DND-41 (cell line): ENCODE measurements around the gene MACROD2.

Experiments
- ATAC-seq: fragments of 200-7000 bp; cut with Tn5 transposase; 3 replicates; pipeline ENCODE4 v1.9.1; 2021; ENCODE audit warnings: low read depth; ENCODE audit not compliant: insufficient read depth
- DNase-seq: peaks from one replicate; pipeline ENCODE4 v3.0.0-alpha.2; 2020
- H2AFZ ChIP-seq: 2 replicates; pipeline ENCODE4 v1.6.0; 2012; ENCODE audit warnings: low read depth, low read length
- H3K27ac ChIP-seq: 2 replicates; pipeline ENCODE4 v1.5.1; 2012; ENCODE audit warnings: low read length, inconsistent platforms
- H3K27me3 ChIP-seq: fragments of 200-600 bp; sonication (generic); 2 replicates; pipeline ENCODE4 v1.6.0; 2012; ENCODE audit warnings: low read length, mild to moderate bottlenecking, inconsistent platforms; ENCODE audit not compliant: insufficient read depth, poor library complexity
- H3K36me3 ChIP-seq: 2 replicates; pipeline ENCODE4 v1.5.1; 2012; ENCODE audit warnings: low read length, inconsistent platforms; ENCODE audit not compliant: insufficient read depth
- H3K4me1 ChIP-seq: 2 replicates; pipeline ENCODE4 v1.5.1; 2012; ENCODE audit warnings: mild to moderate bottlenecking, low read length; ENCODE audit not compliant: insufficient read depth
- H3K4me2 ChIP-seq: 2 replicates; pipeline ENCODE4 v1.6.0; 2012; ENCODE audit warnings: mild to moderate bottlenecking, moderate library complexity, low read length, inconsistent platforms; ENCODE audit not compliant: insufficient read depth
- H3K4me3 ChIP-seq, 2 experiments: fragments of 200-600 bp in 1 of 2; shearing (Covaris generic) in 1 of 2; 2 replicates each; pipeline ENCODE4 v1.5.1; 2012 to 2016; ENCODE audit warnings: inconsistent platforms in 2 of 2, low read length in 2 of 2, mild to moderate bottlenecking in 2 of 2, low read depth in 1 of 2, moderate library complexity in 1 of 2
- H3K79me2 ChIP-seq: 2 replicates; pipeline ENCODE4 v1.6.0; 2012; ENCODE audit warnings: low read length, inconsistent platforms; ENCODE audit not compliant: insufficient read depth
- H3K9ac ChIP-seq: 2 replicates; pipeline ENCODE4 v1.6.0; 2012; ENCODE audit warnings: low read depth, mild to moderate bottlenecking, inconsistent platforms, low read length, moderate library complexity
- H3K9me3 ChIP-seq: 2 replicates; pipeline ENCODE4 v1.5.1; 2012; ENCODE audit warnings: low read length, moderate library complexity, mild to moderate bottlenecking, inconsistent platforms; ENCODE audit not compliant: insufficient read depth, severe bottlenecking
- H4K20me1 ChIP-seq: 2 replicates; pipeline ENCODE4 v1.6.0; 2012; ENCODE audit warnings: low read length; ENCODE audit not compliant: insufficient read depth
- CTCF ChIP-seq: IDR thresholded peaks from 2 replicates; pipeline ENCODE4 v1.5.1; 2012; ENCODE audit warnings: borderline replicate concordance, low read length, moderate library complexity, mild to moderate bottlenecking; ENCODE audit not compliant: poor library complexity, severe bottlenecking; ENCODE audit errors: extremely low read depth
- EZH2 ChIP-seq: IDR thresholded peaks from 3 replicates; pipeline ENCODE4 v1.6.1; 2012; ENCODE audit warnings: borderline replicate concordance, low read depth, mild to moderate bottlenecking, moderate library complexity, low read length, inconsistent platforms; ENCODE audit not compliant: severe bottlenecking

The MACROD2 gene

GRCh38 chr20:14815340-14815739 lies 820.0 kb downstream of the MACROD2 start:
- H3K4me3 ChIP-seq: no peak overlapping the region
- H3K79me2 ChIP-seq: no peaks in the 10 kb centered on the region
- H3K9me3 ChIP-seq: no peaks in the 10 kb centered on the region
- H3K9ac ChIP-seq: no peak overlapping the region
- no peaks in the 10 kb centered on the region for H3K27me3 ChIP-seq
- H2AFZ ChIP-seq: no peak overlapping the region
- no peak for TF ChIP-seq EZH2
- no peak for TF ChIP-seq CTCF
- H3K27ac ChIP-seq: no peak overlapping the region
- H3K4me2 ChIP-seq: no peak overlapping the region
- H3K4me1 ChIP-seq: no peaks in the 10 kb centered on the region
- no peaks in the 10 kb centered on the region for H3K36me3 ChIP-seq
- H4K20me1 ChIP-seq: no peaks in the 10 kb centered on the region
- ATAC-seq: no peak
- no peak for DNase-seq

GRCh38 chr20:14816471-14816870 lies 821.2 kb downstream of the MACROD2 start:
- DNase-seq: no peak
- no peak for ATAC-seq
- Histone ChIP-seq H3K36me3 (no peaks in the 10 kb centered on the region), H3K4me1 (no peaks in the 10 kb centered on the region), H3K9me3 (no peaks in the 10 kb centered on the region), H3K4me3 (no peak overlapping the region), H4K20me1 (no peaks in the 10 kb centered on the region), H3K27ac (no peak overlapping the region), H3K27me3 (no peaks in the 10 kb centered on the region), H2AFZ (no peak overlapping the region), H3K79me2 (no peaks in the 10 kb centered on the region), H3K9ac (no peak overlapping the region), H3K4me2 (no peak overlapping the region)
- TF ChIP-seq CTCF: no peak
- TF ChIP-seq EZH2: no peak

- H3K4me3 ChIP-seq: no peak overlapping the region
- TF ChIP-seq CTCF (no peak), EZH2 (no peak)
- H3K27me3 ChIP-seq: no peaks in the 10 kb centered on the region
- no peaks in the 10 kb centered on the region for H4K20me1 ChIP-seq
- no peak overlapping the region for H3K9ac ChIP-seq
- no peak overlapping the region for H3K27ac ChIP-seq
- H3K79me2 ChIP-seq: no peaks in the 10 kb centered on the region
- H3K4me2 ChIP-seq: no peak overlapping the region
- no peak overlapping the region for H2AFZ ChIP-seq
- no peak for ATAC-seq
- no peaks in the 10 kb centered on the region for H3K4me1 ChIP-seq
- no peaks in the 10 kb centered on the region for H3K36me3 ChIP-seq
- H3K9me3 ChIP-seq: no peaks in the 10 kb centered on the region
- no peak for DNase-seq
These were observed 821.8 kb downstream of the MACROD2 start for GRCh38 chr20:14817101-14817500.

- Histone ChIP-seq H3K4me3 (no peak overlapping the region), H3K36me3 (no peaks in the 10 kb centered on the region), H2AFZ (no peak overlapping the region), H3K4me1 (no peaks in the 10 kb centered on the region), H3K4me2 (no peak overlapping the region), H3K27ac (no peak overlapping the region), H4K20me1 (no peaks in the 10 kb centered on the region), H3K9me3 (no peaks in the 10 kb centered on the region), H3K9ac (no peak overlapping the region), H3K27me3 (no peaks in the 10 kb centered on the region), H3K79me2 (no peaks in the 10 kb centered on the region)
- ATAC-seq (no peak), DNase-seq (no peak)
- no peak for TF ChIP-seq CTCF
- no peak for TF ChIP-seq EZH2
These were observed 825.5 kb downstream of the MACROD2 start for GRCh38 chr20:14820771-14821170.
